ENCODE results near the gene FSTL5.

FSTL5 gene

DNA sequence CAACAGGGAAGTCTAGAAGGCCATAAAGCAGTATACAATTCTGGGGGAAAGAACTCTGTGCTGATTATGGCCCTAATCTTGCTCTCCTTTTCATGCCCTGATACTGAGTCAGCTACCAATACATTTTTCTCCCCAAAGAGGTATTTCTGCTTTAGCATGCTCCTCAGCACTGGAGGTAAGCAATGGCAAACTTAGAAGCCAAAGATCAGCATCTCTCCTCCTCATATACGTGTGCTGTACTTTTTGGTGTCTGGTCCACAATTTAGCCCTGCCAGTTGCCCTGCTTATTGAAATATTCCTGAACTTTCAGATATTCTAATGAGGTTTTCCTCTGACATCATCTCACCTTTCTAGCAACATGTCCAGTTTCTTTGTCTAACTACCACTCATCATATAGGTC, 226.2 kb downstream of the FSTL5 start:
- no peak for DNase-seq (ENCODE audit: low read depth in 2 of 2)

DNA sequence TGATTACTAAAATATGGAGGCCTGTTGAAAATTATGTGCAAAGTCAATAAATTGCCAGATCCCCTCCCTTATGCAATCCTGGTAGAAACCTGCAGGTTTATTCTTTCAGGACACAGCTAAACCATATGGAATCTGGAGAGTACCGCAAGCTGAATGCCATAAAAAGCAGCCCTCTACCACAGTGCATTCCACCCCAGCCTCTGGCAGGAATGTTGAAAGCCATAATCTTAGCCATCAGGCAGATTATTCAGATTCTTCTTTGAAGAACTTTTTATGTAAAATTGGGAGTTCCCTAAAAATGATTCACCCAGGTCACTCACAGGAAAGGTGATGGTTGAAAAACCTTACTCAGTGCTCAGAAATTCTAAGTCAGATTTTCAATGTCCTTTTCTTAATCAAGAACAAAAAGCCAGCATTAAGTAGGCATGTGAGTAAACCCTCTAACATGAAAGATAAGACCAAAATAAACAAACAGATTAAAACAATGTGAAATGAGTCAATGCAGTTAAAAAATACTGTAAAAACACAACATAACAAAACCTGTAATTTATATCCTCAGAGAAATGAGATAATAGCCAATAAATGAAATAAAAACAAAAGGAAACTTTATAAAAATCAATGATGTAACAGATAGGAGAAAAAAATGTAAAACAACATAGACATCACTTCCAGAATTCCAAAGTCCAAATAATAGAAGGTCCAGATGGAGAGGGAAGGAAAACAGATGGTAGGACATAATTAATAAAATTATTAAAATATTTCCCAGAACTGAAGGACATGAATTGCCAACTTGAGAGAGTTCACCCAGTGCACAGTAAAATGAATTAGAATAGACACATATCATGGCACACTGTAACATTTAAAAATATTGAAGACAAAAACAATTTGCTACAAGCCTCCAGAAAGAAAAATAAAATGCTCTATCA, 226.9 kb downstream of the FSTL5 start:
- no peak for DNase-seq (ENCODE audit: low read depth in 2 of 2)

DNA sequence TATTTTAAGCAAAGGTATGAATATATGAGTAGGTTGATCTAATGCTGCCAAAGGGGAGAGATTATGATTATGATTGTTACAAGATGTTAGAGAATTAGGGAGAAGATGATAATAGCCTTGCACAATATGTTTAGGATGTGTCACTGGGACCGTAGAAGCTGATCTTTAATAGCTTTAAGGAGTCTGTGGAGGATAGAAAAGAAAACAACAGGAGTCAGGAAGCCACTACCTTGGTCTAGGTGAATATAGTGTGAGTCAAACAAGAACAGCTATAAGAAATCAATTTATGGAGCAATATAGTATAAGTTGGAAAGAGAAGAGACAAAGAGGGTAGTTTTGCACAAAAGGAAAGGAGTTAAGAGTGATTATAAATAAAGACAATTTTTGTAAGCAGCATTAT, 232.7 kb downstream of the FSTL5 start:
- DNase-seq (ENCODE audit: low read depth in 2 of 2): no peak

DNA sequence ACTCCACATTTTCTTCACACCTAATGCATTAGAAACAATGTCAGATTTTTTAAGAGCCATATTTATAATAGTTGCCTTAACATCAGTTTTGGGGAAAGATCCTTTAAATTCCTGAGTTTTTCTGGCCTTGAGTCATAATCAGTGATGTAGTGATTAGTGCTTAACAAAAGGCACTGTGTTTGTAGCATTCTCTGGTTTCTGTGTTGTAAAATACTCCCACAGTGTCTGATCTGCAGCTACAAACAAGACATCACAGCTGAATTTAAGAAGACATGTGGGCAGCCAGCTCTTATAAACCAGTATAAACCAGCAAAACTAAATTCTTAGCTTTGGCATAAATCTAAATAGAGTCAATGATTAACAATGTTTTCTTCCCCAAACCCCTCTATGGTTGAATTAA, 233.8 kb downstream of the FSTL5 start:
- no peak for DNase-seq (ENCODE audit: low read depth in 2 of 2)

DNA sequence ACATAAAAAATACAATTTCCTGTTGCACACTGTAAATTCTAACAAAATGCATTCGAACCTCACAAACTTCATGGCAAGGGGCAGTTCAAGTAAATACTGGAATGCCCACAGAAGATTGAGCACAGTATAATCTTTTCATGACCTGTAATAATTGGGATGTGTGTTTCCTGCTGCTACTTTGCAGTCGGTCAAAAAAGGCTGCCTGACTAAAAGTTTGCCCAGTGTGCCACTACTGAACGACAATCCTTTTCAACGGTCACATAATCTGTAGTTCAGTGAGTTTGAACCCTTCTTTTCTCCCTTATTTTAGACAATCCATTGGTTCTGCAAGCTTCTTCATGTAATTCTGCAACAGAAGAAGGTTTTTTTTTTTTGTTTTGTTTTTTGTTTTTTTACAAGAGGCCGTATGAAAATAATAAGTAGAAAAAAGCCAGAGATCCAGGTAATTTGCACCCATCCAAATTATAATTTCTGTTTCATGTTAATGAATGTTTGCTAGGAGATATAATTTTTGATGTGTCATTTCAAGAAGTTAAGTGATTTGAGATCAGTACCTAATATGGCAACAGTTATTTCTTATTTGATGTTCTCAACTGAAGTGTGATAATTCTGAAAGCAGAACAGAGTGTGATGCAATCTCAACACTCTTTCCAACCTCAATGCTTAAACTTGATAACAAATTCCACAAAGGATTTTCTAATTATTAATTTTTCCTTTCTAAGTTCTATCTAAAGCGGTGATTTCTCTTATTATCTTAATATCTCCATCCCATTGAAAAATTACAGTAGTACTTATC, 237.6 kb downstream of the FSTL5 start:
- DNase-seq (ENCODE audit: low read depth in 2 of 2): no peak

DNA sequence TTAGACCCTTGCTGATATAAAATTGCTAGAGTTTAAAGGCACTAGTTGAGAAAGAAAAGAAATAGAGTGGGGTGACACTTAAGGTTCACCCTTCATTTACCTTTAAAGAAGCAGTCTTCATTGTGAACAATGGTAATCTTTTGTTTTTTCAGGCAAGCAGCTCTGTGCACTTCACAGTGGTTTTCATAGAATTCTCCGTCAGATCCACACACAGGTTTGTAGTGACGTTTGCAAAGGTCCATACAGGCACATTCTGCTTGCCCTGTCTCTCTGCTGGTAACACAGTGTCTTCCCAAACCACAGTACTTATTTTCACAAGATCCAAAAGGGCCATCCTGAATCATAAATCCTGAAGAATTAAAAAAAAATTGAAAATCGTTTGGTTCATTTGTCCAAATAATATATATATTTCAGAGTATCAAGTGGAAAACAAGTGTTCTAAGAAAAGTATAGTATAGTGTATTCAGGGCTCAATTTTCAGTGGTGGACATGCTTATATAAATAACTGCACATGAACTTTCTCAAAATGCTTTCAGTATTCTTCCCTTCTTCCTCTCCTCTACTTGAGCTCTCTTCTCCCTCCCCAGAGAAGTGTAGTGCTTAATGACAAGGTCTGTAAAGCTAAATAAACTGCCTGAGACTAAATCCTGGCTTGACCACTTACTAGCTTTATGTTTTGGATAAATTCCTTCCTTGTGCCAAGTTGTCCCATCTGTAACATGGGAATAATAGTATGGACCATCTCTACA, 243.3 kb downstream of the FSTL5 start:
- no peak for DNase-seq (ENCODE audit: low read depth in 2 of 2)

DNA sequence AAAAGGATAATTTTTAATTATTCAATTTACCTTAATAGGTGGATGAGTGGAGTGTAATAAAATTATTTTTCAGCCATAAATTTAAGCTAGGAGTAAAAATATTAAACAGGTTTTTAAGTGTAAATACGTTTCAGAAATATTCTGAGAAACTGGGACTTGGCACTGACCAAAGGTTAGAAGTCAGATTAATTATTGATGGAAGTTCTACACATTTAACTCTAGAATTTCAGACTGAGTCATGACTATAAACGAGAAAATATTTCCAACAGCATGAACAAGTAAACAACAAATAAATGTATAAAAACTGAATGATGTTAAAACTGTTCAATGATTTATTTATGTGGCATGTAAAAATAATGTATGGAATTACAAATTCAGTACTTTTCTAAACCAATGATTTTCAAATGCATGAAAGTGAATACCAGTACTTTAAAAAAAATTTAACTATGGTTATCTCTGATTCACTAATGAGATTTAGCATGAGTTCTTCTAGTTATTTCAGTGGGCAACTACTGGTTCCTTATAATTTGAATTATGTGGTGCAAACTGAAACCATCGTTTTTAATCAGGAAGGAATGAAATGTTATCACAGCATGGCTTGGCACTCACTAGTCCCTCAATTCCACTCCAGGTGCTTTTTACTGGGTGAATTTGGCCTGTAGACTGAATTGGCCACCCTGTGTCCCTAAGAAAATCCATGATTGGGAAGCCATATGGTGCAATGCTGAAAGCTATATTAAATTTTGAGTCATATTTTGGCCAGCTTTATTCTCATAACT, 244.2 kb downstream of the FSTL5 start:
- no peak for DNase-seq (ENCODE audit: low read depth in 2 of 2)

DNA sequence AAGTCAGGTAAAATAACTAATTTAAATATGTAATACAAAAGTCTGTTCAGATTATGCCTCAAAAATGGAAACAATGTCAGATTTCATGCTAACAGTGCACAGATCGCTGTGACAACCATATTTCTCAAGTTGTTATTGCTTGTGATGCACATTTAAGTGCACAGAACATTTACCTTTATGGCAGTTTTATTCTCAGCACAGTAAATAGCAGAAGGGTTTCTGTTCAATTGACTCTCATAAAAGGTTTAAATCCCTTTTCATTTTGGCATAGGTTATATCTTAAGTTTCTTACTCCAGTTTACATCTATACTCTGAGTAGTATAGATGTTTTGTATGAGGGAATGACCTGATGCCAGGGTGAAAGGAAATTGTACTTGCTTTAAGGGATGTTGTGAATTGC, 247.8 kb downstream of the FSTL5 start:
- no peak for DNase-seq (ENCODE audit: low read depth in 2 of 2)

DNA sequence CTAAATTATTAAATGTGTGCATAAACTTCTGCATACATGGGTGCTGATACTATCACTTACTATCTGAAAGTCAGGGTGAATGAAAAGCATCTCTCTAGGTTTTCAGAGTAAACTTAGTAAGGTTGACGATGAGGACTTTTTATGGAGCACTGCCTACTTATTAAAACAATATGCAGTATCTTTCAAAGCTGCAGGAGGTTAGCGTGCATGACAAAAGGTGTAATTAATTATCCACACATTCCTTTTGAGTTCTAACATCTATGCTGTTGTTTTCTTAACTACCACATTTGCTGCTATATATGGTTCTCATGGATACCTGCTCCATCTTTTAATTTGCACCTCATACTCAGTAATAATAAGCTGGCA, 256.2 kb downstream of the FSTL5 start:
- no peak for DNase-seq (ENCODE audit: low read depth in 2 of 2)

DNA sequence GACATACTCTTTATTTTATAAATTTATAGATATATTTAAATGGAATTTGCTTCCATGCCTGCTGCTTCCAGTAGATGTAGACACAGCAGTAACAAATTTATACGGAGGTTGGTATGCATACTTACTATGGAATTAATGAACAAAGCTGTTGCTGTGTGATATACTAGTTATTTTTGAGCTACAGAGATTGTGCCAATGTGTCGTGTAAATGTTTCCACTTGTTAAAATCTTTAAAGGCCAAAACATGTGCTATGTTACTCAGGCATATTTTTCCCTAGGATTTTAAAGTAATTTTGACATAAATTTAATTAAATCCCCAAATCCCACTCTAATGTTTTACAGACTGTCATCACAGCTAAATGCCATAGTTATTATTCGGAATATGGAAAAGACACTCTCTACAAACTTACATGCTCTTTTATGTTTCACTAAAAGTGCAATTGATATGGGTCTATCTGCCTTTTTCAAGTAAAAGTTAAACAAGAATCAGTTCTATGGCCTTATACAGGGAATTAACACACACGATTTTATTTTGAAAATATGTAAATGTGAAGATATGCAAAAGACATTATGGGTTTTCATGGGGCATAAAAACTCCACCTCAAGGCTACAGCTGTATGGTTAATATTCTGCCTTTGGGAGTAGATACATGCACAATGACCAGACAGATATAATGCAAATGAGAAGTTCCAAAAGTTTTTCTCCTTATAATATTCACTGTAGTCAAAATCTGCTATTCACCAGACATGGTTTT, 256.8 kb downstream of the FSTL5 start:
- no peak for DNase-seq (ENCODE audit: low read depth in 2 of 2)

DNA sequence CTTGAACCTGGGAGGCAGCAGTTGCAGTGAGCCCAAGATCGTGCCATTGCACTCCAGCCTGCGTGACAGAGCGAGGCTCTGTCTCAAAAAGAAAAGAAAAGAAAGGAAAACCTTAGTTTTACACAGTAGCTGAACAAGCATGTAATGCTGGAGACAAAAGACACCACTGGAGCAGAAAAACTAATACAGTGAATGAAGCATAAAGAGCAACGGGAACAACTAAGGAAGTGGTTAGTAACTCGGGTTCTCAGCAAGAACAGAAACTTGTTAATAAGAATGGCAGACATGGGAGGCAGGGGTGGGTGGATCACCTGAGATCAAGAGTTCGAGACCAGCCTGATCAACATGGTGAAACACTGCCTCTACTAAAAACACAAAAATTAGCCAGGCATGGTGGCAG, 263.7 kb downstream of the FSTL5 start:
- no peak for DNase-seq (ENCODE audit: low read depth in 2 of 2)

DNA sequence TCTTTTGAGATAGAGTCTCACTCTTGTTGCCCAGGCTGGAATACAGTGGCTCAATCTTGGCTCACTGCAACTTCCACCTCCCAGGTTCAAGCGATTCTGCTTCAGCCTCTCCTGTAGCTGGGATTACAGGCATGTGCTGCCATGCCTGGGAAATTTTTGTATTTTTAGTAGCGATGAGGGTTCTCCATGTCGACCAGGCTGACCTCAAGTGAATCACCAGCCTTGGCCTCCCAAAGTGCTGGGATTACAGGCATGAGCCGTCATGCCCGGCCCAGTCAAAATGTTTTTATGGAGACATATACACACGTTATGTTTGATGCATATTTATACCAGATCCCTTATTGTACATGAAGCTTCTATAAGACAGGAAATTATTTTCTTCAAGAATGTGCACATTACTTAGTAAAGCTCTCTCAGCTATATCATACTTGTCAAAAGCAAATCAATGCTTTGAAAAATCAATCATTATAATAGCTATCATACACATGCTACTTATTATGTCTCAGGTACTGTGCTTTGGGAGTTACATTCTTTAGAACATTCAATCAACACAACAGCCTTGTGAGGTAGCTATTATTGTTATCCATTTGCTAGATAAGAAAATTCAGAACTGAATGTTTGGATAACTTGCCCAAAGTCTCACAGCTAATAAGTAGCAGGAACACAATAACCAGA, 269.2 kb downstream of the FSTL5 start:
- no peak for DNase-seq (ENCODE audit: low read depth in 2 of 2)

DNA sequence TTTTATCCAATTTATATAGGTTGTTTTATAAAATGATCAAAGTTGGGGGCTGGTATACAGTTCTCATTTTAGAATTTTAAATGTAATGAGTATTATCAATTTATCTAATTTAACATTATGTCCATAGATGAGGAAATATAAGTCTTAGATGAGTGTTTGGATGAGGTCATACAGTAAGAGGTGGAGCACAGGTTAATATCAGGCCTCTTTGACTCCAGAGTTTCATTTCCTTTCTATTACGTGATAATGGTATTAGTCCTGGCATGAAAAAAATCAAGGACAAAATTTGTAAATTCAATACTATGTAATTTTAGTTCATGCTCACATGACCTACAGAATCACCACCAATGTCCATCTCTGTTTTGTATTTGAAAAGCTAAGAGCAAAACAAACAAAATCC, 269.8 kb downstream of the FSTL5 start:
- no peak for DNase-seq (ENCODE audit: low read depth in 2 of 2)

DNA sequence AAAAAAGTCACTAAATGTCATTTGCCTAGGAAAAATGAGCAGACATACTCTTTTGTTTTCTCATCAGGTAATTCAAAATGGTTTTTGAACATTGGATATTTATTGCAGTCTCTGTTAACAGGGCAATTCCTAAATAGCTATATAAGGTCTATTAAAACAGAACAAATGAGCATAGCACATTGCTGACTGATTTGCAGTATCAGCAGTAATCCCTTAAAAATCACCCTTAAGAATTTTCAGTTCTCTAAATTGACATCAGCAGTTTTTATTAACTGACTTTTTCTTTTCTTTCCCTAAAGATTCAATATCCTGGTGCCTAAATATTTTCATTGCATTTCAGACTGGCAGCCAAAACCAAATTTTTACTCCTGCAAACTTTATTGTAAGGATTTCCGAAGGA, 270.2 kb downstream of the FSTL5 start:
- no peak for DNase-seq (ENCODE audit: low read depth in 2 of 2)

DNA sequence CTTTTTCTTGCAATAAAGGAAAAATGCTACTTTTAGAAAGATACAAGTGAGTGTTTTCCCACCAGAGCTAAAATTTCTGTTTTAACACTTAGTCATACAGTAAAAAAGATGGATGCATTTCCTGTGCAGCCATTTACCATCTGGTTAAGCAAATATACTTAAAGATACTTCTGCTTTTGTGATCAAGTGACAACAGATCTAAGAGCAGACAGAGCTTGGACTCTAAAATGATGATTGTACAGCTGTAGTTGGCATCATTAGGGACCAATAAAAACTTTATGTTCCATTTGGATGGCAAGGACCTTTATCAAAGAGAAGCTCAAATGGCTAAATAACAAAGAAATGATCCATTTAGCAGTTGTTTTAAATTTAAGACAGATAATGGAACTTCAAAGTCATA, 270.8 kb downstream of the FSTL5 start:
- no peak for DNase-seq (ENCODE audit: low read depth in 2 of 2)

DNA sequence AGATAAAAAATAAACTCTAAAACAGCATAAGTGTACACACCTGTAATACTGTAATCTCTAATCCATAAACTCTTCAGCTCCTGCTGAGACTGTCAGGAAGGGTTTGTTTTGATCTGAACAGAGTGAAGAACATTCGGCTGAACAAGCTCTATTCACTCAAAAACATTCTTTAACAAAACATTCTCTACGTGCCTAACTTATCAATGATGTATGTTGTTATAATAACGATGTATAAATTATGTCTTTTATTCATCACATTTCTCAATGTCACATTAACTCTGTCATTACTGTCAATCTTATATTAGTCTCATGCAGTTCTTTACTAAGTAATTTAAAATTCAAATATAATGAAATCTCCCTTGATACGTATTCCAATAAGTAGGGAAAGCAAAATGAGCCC, 280.6 kb downstream of the FSTL5 start:
- no peak for DNase-seq (ENCODE audit: low read depth in 2 of 2)

DNA sequence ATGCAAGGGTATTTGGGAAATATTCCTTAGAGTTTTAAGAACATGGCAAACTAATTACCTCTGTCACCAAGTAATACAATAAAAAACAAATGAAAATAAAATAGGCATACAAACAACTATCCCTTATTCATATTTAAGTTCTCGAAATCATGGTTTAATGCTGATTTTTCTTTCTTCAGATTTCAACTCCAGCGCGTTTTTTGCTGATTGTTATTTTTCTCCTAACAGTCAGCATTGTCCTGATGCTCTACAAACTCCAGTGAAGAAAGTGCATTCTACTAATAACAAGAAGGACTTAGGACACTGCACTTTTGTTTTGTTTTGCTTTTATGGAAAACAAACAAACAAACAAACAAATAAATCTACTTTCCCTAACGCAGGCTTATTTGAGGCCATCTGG, 282.4 kb downstream of the FSTL5 start:
- no peak for DNase-seq (ENCODE audit: low read depth in 2 of 2)

DNA sequence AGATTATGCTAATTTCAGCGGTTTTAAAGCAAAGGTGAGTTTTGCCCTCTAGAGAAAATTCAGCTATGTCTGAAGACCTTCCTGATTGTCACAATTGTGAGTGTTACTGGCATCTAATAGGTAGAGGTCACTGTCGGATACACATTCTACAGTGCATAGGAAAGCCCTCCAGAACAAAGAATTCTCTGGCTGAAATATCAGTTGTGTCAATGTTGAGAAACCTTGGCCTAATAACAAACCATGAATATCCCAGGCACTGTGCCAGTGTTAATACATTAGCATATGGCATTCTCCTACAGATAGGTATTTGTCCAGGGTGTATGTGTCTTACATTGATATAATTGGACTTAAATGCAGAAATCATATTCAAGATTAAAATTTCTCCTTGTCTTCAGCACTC, 294.3 kb downstream of the FSTL5 start:
- no peak for DNase-seq (ENCODE audit: low read depth in 2 of 2)

DNA sequence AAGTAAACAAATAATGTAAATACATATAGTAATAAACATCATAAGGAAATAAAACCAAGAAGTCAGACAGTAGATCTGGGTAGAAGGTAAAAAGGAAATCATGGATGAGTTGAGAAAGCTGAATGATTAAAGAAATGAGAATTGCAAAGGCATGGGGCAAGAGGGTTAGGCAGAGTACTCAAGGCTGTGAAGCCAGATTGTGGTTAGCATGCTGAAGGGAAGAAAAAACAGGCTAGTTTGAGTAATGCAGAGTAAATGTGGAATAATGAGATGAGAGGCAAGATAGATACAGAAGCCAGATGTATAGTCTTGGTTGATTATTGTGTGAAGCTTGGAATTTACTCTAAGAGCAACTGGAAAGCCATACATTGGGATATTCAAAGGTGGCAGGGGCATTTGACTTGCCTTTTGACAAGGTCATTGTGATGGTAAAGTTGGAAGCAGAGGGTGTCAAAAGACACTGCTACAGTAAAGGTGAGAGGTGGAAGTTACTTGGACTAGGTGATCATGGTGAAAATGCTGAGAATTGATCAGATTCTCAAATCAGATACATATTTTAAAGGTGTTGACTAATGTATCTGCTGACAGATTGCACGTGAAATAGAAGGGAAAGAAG, 307.0 kb downstream of the FSTL5 start:
- no peak for DNase-seq (ENCODE audit: low read depth in 2 of 2)

DNA sequence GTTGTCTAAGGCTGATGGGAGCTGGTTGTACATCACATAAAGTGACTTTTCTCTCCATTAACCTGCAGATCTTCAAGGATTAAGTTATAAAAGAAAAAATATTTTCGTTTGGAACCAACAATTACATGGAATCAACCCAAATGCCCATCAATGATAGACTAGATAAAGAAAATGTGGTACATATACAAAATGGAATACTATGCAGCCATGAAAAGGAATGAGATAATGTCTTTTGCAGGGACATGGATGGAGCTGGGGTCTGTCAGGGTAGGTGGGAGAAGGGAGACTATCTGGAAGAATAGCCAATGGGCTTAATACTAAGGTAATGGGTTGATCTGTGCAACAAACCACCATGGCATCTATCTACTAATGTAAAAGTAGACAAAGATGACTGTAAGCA, 313.2 kb downstream of the FSTL5 start:
- no peak for DNase-seq (ENCODE audit: low read depth in 2 of 2)

Data from activated CD8-positive, alpha-beta memory T cell treated with anti-CD3 and anti-CD28 coated beads for 4 hours (primary cell).